Liver (tissue), 9 donors: ENCODE data around the gene BEST3. TPM values are rescaled to one million over a fixed set of nuclear protein-coding genes. Genes with fewer than 3 reads are reported as not detected.
"Not testable (repeated sequence)": the region's sequence is repeated elsewhere in the genome, so short reads cannot be mapped to it uniquely, and the experiment has no call there.

Source experiments
- DNase-seq: peaks from one replicate; pipeline ENCODE4 v3.0.0-alpha.2; 2017; ENCODE audit warnings: low spot score
- H3K27ac ChIP-seq, 2 donors: one replicate each; pipeline ENCODE4 v1.7.0; 2013; ENCODE audit warnings: inconsistent platforms in 2 of 2, low read length in 2 of 2, control low read depth in 1 of 2, low read depth in 1 of 2, mild to moderate bottlenecking in 1 of 2
- H3K27me3 ChIP-seq, 4 donors: one replicate each; pipeline versions ENCODE4 v1.6.1 to v1.7.0; 2013; ENCODE audit warnings: low read length in 3 of 4, inconsistent platforms in 1 of 4, mild to moderate bottlenecking in 1 of 4, moderate library complexity in 1 of 4; ENCODE audit not compliant: control insufficient read depth in 4 of 4, insufficient read depth in 4 of 4
- H3K36me3 ChIP-seq, 4 donors: one replicate each; pipeline versions ENCODE4 v1.6.1 to v1.7.0; 2013; ENCODE audit warnings: low read length in 3 of 4, mild to moderate bottlenecking in 3 of 4, low read depth in 1 of 4, moderate library complexity in 1 of 4; ENCODE audit not compliant: control insufficient read depth in 4 of 4, insufficient read depth in 3 of 4
- H3K4me1 ChIP-seq, 4 donors: one replicate each; pipeline versions ENCODE4 v1.6.1 to v1.7.0; 2013; ENCODE audit warnings: low read length in 3 of 4, mild to moderate bottlenecking in 3 of 4, moderate library complexity in 1 of 4; ENCODE audit not compliant: control insufficient read depth in 4 of 4, insufficient read depth in 4 of 4
- H3K4me3 ChIP-seq, 3 donors: one replicate each; pipeline versions ENCODE4 v1.6.1 to v1.7.0; 2013; ENCODE audit warnings: low read length in 3 of 3, control low read depth in 1 of 3, low read depth in 1 of 3, mild to moderate bottlenecking in 1 of 3
- H3K9ac ChIP-seq, 2 donors: one replicate each; pipeline ENCODE4 v1.7.0; 2013; ENCODE audit warnings: low read length in 2 of 2, mild to moderate bottlenecking in 2 of 2, moderate library complexity in 2 of 2, control low read depth in 1 of 2, low read depth in 1 of 2
- H3K9me3 ChIP-seq, 4 donors: one replicate each; pipeline versions ENCODE4 v1.6.1 to v1.7.0; 2013; ENCODE audit warnings: low read length in 3 of 4; ENCODE audit not compliant: control insufficient read depth in 4 of 4
- CTCF ChIP-seq: fragments of 150-350 bp; IDR thresholded peaks from 2 replicates; pipeline ENCODE4 v1.5.1; 2017; ENCODE audit warnings: improper control_type of control experiment, low read depth, low read length; ENCODE audit not compliant: missing input control
- EGR1 ChIP-seq, 2 donors: IDR thresholded peaks; 2 replicates each; pipeline ENCODE4 v1.6.1; 2016 to 2018; ENCODE audit warnings: antibody characterized with exemption in 2 of 2, low read depth in 2 of 2
- FOXA1 ChIP-seq: IDR thresholded peaks from 2 replicates; pipeline ENCODE4 v1.6.1; 2016; ENCODE audit warnings: antibody characterized with exemption
- FOXA2 ChIP-seq: IDR thresholded peaks from 2 replicates; pipeline ENCODE4 v1.6.1; 2016; ENCODE audit warnings: antibody characterized with exemption
- HNF4A ChIP-seq, 2 donors: conservative IDR thresholded peaks; 2 replicates each; pipeline ENCODE4 v1.6.1; 2016; ENCODE audit warnings: antibody characterized with exemption in 2 of 2, mild to moderate bottlenecking in 2 of 2
- MAX ChIP-seq: IDR thresholded peaks from 2 replicates; pipeline ENCODE4 v1.6.1; 2016; ENCODE audit warnings: antibody characterized with exemption
- NR2F2 ChIP-seq: IDR thresholded peaks from 2 replicates; pipeline ENCODE4 v1.6.1; 2016; ENCODE audit warnings: antibody characterized with exemption
- RAD21 ChIP-seq, 2 donors: IDR thresholded peaks; 2 replicates each; pipeline ENCODE4 v1.6.1; 2016; ENCODE audit warnings: antibody characterized with exemption in 2 of 2, mild to moderate bottlenecking in 2 of 2
- RXRA ChIP-seq, 2 donors: IDR thresholded peaks; 2 replicates each; pipeline ENCODE4 v1.6.1; 2017 to 2018; ENCODE audit warnings: antibody characterized with exemption in 2 of 2, mild to moderate bottlenecking in 1 of 2
- ZBTB33 ChIP-seq: IDR thresholded peaks from 2 replicates; pipeline ENCODE4 v1.6.1; 2016; ENCODE audit warnings: antibody characterized with exemption
- WGBS: extraction: QIAGEN DNeasy Blood & Tissue Kit; methylation state at CpG from one replicate; pipeline ENCODE4 v1.1.7; 2013; 5-methylcytosine and 5-hydroxymethylcytosine counted together
- polyA plus RNA-seq, 2 donors: library from polyadenylated mRNA; stranded (reverse) in 1 of 2; unstranded in 1 of 2; fragments of 200-250 nt in 1 of 2; fragments of >200 nt in 1 of 2; fragmentation: Nextera tagmentation in 1 of 2; extraction: Ambion mirVana in 1 of 2; gene quantifications; one replicate each; pipeline versions ENCODE4 v1.2.1 to v1.2.3, GENCODE V29; 2013 to 2015
- total RNA-seq, 2 donors: library from RNA; depleted of rRNA; stranded (reverse); fragments of >200 nt; gene quantifications; one replicate each; pipeline ENCODE4 v1.2.3, GENCODE V29; 2014
- donor health status: healthy.
- donor health status: healthy.
- donor health status: healthy.
- donor health status: healthy.
- donor health status: healthy.

The BEST3 gene
- total and polyA plus RNA-seq, 4 donors, result 0.89 TPM; not detected in 3

DNA sequence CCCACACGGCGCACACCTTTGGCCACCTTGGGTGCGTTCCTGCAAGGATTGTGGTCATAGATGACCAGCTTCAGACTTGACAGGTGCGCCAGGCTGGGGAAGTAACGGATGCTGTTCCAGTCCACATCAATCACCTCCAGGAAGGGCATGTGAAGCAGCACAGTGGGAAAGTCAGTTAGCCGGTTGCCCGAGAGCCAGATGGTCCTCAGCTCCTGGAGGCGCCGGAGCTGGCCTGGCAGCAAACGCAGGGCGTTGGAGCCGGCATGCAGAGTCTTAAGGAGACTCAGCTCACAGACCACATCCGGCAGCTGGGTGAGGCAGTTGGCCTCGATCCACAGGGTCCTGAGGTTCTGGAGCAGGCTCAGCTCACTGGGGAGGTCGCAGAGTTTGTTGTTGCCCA is 89.0 kb downstream of the BEST3 start:
- no peaks in the 10 kb centered on the region for H3K27me3 ChIP-seq

GRCh38 chr12:69608114-69608513 is 91.0 kb downstream of the BEST3 start:
- Histone ChIP-seq H3K36me3 (peaks cover 0 to 4% (median under 1%) of the 10 kb centered on the region in 4 donors), H3K27me3 (no peaks in the 10 kb centered on the region), H3K27ac (no peak overlapping the region), H3K4me3 (no peak overlapping the region), H3K9me3 (no peaks in the 10 kb centered on the region), H3K9ac (no peak overlapping the region), H3K4me1 (no peaks in the 10 kb centered on the region)
- TF ChIP-seq CTCF, result no peak
- no peak for DNase-seq
- WGBS, result 63% methylated on average over 2 of the region's 2 CpGs

More for the DNA sequence above, 89.0 kb downstream of the BEST3 start:
- Histone ChIP-seq H3K36me3 (no peaks in the 10 kb centered on the region), H3K4me3 (no peak overlapping the region), H3K9ac (no peak overlapping the region), H3K4me1 (no peaks in the 10 kb centered on the region), H3K27ac (no peak overlapping the region), H3K9me3 (peaks cover 0 to under 1% (median 0%) of the 10 kb centered on the region in 4 donors)
- DNase-seq, result no peak
- TF ChIP-seq RAD21 (IDR thresholded peaks at IDR 0.05) (no peak), MAX (no peak), FOXA1 (no peak), FOXA2 (no peak), EGR1 (IDR thresholded peaks at IDR 0.05; ENCODE audit: low read depth in 2 of 2) (no peak), ZBTB33 (no peak), NR2F2 (no peak), RXRA (IDR thresholded peaks at IDR 0.05) (no peak), HNF4A (conservative IDR thresholded peaks at IDR 0.05) (no peak)
- WGBS, result 94% methylated on average over 15 of the region's 15 CpGs

GRCh38 chr12:69604275-69604674 is 94.8 kb downstream of the BEST3 start:
- not testable (repeated sequence) for DNase-seq, H3K9ac ChIP-seq, H3K9me3 ChIP-seq, H3K27ac ChIP-seq, H3K4me1 ChIP-seq, H3K27me3 ChIP-seq, H3K4me3 ChIP-seq
- WGBS, result 87% methylated on average over 2 of the region's 3 CpGs
- peaks cover 8 to 38% (median 29%) of the 10 kb centered on the region in 4 donors for H3K36me3 ChIP-seq

Other genes with a start within 250 kb of the BEST3 start
- 10 to 100 TPM; 22.2 to 24.0 TPM for gene FRS2, start 228.9 kb downstream of the BEST3 start, total RNA-seq
- gene FRS2, start 228.9 kb downstream of the BEST3 start, polyA plus RNA-seq, result 10 to 100 TPM in 1 of 2 donors, 1 to 10 TPM in 1; 7.0 to 21.6 TPM
- 100 to 1,000 TPM in 1 of 2 donors, 10 to 100 TPM in 1; 79.4 to 145 TPM for gene CCT2, start 113.8 kb downstream of the BEST3 start, total RNA-seq
- 10 to 100 TPM; 43.6 to 81.8 TPM for gene CCT2, start 113.8 kb downstream of the BEST3 start, polyA plus RNA-seq
- gene LRRC10, start 88.4 kb downstream of the BEST3 start, total RNA-seq, result not detected
- gene LRRC10, start 88.4 kb downstream of the BEST3 start, polyA plus RNA-seq, result not detected
- gene RAB3IP, start 39.6 kb upstream of the BEST3 start, total RNA-seq, result 10 to 100 TPM; 11.7 to 35.3 TPM
- 10 to 100 TPM in 1 of 2 donors, 1 to 10 TPM in 1; 5.7 to 16.9 TPM for gene RAB3IP, start 39.6 kb upstream of the BEST3 start, polyA plus RNA-seq
- under 1 TPM; under 0.01 to 0.19 TPM for gene MYRFL, start 125.9 kb upstream of the BEST3 start, total RNA-seq
- gene MYRFL, start 125.9 kb upstream of the BEST3 start, polyA plus RNA-seq, result under 1 TPM; 0.02 to 0.19 TPM